Stimulated activated naive CD8-positive, alpha-beta T cell treated with anti-CD3 and anti-CD28 coated beads, Interleukin-15, Interleukin-2, amounts not matched to agents 100 ng/mL and 50 ng/mL, for 24 hours (primary cell): ENCODE measurements around the gene LRRC8E.

ENCODE experiments used
- H3K27ac Mint-ChIP-seq: one replicate; pipeline ENCODE4 v1.8.0; 2021; ENCODE audit warnings: mild to moderate bottlenecking, mixed read lengths
- H3K27me3 Mint-ChIP-seq: one replicate; pipeline ENCODE4 v1.8.0; 2021; ENCODE audit warnings: mixed read lengths
- H3K36me3 Mint-ChIP-seq: one replicate; pipeline ENCODE4 v1.8.0; 2021; ENCODE audit warnings: low read depth, mixed read lengths
- H3K4me1 Mint-ChIP-seq: one replicate; pipeline ENCODE4 v1.8.0; 2021; ENCODE audit warnings: low read depth, mixed read lengths
- H3K4me3 Mint-ChIP-seq: one replicate; pipeline ENCODE4 v1.8.0; 2021; ENCODE audit warnings: mild to moderate bottlenecking, mixed read lengths
- H3K9me3 Mint-ChIP-seq: one replicate; pipeline ENCODE4 v1.8.0; 2021; ENCODE audit warnings: mixed read lengths

LRRC8E gene

GRCh38 chr19:7888145-7888825, at the start of gene LRRC8E:
Gene LRRC8E (plus strand): TSS chr19:7888510. CDS start chr19:7895604, 7,094 bp downstream.
- peaks cover 17% of the 10 kb centered on the region for H3K27me3 Mint-ChIP-seq

GRCh38 chr19:7839476-7839875, 48.8 kb upstream of the LRRC8E start:
- Mint-ChIP-seq H3K36me3 (no peaks in the 10 kb centered on the region), H3K4me1 (no peaks in the 10 kb centered on the region), H3K4me3 (no peak overlapping the region), H3K27me3 (no peaks in the 10 kb centered on the region), H3K9me3 (no peaks in the 10 kb centered on the region), H3K27ac (no peak overlapping the region)

More at GRCh38 chr19:7888145-7888825, at the start of gene LRRC8E:
- Mint-ChIP-seq H3K4me1 (no peaks in the 10 kb centered on the region), H3K9me3 (no peaks in the 10 kb centered on the region), H3K27ac (no peak within 1 kb of the TSS), H3K36me3 (no peaks in the 10 kb centered on the region), H3K4me3 (no peak within 1 kb of the TSS)

- Mint-ChIP-seq H3K27me3 (no peaks in the 10 kb centered on the region), H3K9me3 (no peaks in the 10 kb centered on the region), H3K4me3 (no peak overlapping the region), H3K27ac (no peak overlapping the region), H3K36me3 (no peaks in the 10 kb centered on the region), H3K4me1 (no peaks in the 10 kb centered on the region)
Measured at GRCh38 chr19:7840629-7841028, 47.7 kb upstream of the LRRC8E start.

- H3K4me3 Mint-ChIP-seq, result no peak overlapping the region
- no peaks in the 10 kb centered on the region for H3K27me3 Mint-ChIP-seq
- no peaks in the 10 kb centered on the region for H3K36me3 Mint-ChIP-seq
- no peaks in the 10 kb centered on the region for H3K4me1 Mint-ChIP-seq
- H3K27ac Mint-ChIP-seq, result no peak overlapping the region
- H3K9me3 Mint-ChIP-seq, result no peaks in the 10 kb centered on the region
Measured at GRCh38 chr19:7841751-7842660, 46.3 kb upstream of the LRRC8E start.

- H3K27ac Mint-ChIP-seq, result no peak overlapping the region
- no peaks in the 10 kb centered on the region for H3K36me3 Mint-ChIP-seq
Measured at GRCh38 chr19:7842661-7843294, 45.5 kb upstream of the LRRC8E start.

GRCh38 chr19:7843521-7843920, 44.8 kb upstream of the LRRC8E start:
- Mint-ChIP-seq H3K27me3 (no peaks in the 10 kb centered on the region), H3K36me3 (no peaks in the 10 kb centered on the region), H3K4me1 (no peaks in the 10 kb centered on the region), H3K9me3 (no peaks in the 10 kb centered on the region), H3K4me3 (no peak overlapping the region), H3K27ac (no peak overlapping the region)

More at GRCh38 chr19:7842661-7843294, 45.5 kb upstream of the LRRC8E start:
- H3K27me3 Mint-ChIP-seq, result no peaks in the 10 kb centered on the region
- no peak overlapping the region for H3K4me3 Mint-ChIP-seq
- no peaks in the 10 kb centered on the region for H3K9me3 Mint-ChIP-seq
- H3K4me1 Mint-ChIP-seq, result no peaks in the 10 kb centered on the region

- H3K27ac Mint-ChIP-seq, result no peak overlapping the region
- no peak overlapping the region for H3K4me3 Mint-ChIP-seq
- no peaks in the 10 kb centered on the region for H3K27me3 Mint-ChIP-seq
- H3K4me1 Mint-ChIP-seq, result no peaks in the 10 kb centered on the region
- no peaks in the 10 kb centered on the region for H3K9me3 Mint-ChIP-seq
- no peaks in the 10 kb centered on the region for H3K36me3 Mint-ChIP-seq
Measured at GRCh38 chr19:7844405-7844804, 43.9 kb upstream of the LRRC8E start.

- H3K36me3 Mint-ChIP-seq, result no peaks in the 10 kb centered on the region
- no peak overlapping the region for H3K27ac Mint-ChIP-seq
- H3K4me3 Mint-ChIP-seq, result no peak overlapping the region
- H3K27me3 Mint-ChIP-seq, result no peaks in the 10 kb centered on the region
- H3K4me1 Mint-ChIP-seq, result no peaks in the 10 kb centered on the region
- no peaks in the 10 kb centered on the region for H3K9me3 Mint-ChIP-seq
Measured at GRCh38 chr19:7844951-7845350, 43.4 kb upstream of the LRRC8E start.

- Mint-ChIP-seq H3K4me3 (no peak overlapping the region), H3K27me3 (no peaks in the 10 kb centered on the region), H3K4me1 (no peaks in the 10 kb centered on the region), H3K36me3 (no peaks in the 10 kb centered on the region), H3K9me3 (no peaks in the 10 kb centered on the region), H3K27ac (no peak overlapping the region)
Measured at GRCh38 chr19:7845390-7846154, 42.7 kb upstream of the LRRC8E start.

GRCh38 chr19:7846155-7846646, 42.1 kb upstream of the LRRC8E start:
- Mint-ChIP-seq H3K27me3 (no peaks in the 10 kb centered on the region), H3K9me3 (no peaks in the 10 kb centered on the region), H3K36me3 (no peaks in the 10 kb centered on the region), H3K4me3 (no peak overlapping the region), H3K4me1 (no peaks in the 10 kb centered on the region), H3K27ac (no peak overlapping the region)

- Mint-ChIP-seq H3K27ac (no peak overlapping the region), H3K27me3 (no peaks in the 10 kb centered on the region), H3K4me1 (no peaks in the 10 kb centered on the region), H3K9me3 (no peaks in the 10 kb centered on the region), H3K4me3 (no peak overlapping the region), H3K36me3 (no peaks in the 10 kb centered on the region)
Measured at GRCh38 chr19:7847664-7848063, 40.6 kb upstream of the LRRC8E start.

- H3K4me3 Mint-ChIP-seq, result no peak overlapping the region
- no peaks in the 10 kb centered on the region for H3K36me3 Mint-ChIP-seq
- H3K27me3 Mint-ChIP-seq, result no peaks in the 10 kb centered on the region
- no peaks in the 10 kb centered on the region for H3K9me3 Mint-ChIP-seq
- H3K27ac Mint-ChIP-seq, result no peak overlapping the region
- no peaks in the 10 kb centered on the region for H3K4me1 Mint-ChIP-seq
Measured at GRCh38 chr19:7848779-7849457, 39.4 kb upstream of the LRRC8E start.

GRCh38 chr19:7849631-7849999, 38.7 kb upstream of the LRRC8E start:
- Mint-ChIP-seq H3K27me3 (no peaks in the 10 kb centered on the region), H3K4me1 (no peaks in the 10 kb centered on the region), H3K9me3 (no peaks in the 10 kb centered on the region), H3K4me3 (no peak overlapping the region), H3K27ac (no peak overlapping the region), H3K36me3 (no peaks in the 10 kb centered on the region)
